Jurkat, Clone E6-1 (cell line): ENCODE results near the gene AGPAT4.
"Not testable (repeated sequence)": the region's sequence is repeated elsewhere in the genome, so short reads cannot be mapped to it uniquely, and the experiment has no call there.

Source experiments
- DNase-seq: peaks from one replicate; pipeline ENCODE4 v3.0.0-alpha.2; 2011; ENCODE audit warnings: low read depth, low spot score
- H3K4me3 ChIP-seq: 2 replicates; pipeline ENCODE4 v1.5.1; 2011; ENCODE audit warnings: mild to moderate bottlenecking, low read length, control low read depth, moderate library complexity

AGPAT4 gene

DNA sequence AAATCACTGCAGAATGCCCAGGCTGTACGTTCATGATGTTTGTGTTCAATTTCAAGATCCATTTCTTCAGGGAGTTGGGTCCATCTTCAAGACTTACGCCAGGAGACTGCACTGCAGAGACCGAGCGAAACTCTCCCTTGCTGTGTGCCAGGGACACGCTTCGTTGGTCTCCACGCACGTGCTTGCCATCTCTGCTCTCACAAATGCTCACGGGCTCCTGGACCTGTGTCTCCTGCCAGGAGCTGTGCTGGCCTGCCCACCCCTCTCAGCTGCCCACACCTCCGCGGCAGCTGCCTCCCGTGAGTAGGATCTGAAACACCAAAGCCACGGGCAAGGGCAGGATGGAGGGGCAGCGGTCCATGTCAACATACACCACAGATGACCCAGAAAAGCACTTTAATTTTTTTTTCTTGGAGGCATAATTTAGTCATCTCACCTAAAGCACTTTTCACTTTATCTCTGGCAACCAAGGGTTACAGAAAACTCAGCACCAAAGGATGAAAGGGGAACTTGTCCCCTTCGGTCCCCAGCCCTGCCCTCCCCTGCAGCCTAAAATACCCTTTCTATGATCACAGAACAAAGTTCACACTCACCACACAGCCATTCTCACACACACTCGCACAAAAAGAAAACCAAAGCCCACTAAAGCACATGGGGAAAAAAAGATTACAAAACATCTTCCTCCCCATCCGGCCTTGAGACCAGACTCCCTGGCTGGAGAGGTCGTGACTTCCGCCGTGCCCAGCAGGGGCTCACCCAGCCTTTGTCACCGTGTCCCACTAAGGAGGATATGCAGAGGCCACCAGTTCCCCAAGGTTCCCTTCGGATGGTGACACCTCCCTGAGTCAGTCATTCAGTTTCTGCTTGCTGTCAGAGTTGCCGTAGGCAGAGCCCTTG, 137.9 kb downstream of the AGPAT4 start:
- H3K4me3 ChIP-seq: no peak overlapping the region
- no peak for DNase-seq

DNA sequence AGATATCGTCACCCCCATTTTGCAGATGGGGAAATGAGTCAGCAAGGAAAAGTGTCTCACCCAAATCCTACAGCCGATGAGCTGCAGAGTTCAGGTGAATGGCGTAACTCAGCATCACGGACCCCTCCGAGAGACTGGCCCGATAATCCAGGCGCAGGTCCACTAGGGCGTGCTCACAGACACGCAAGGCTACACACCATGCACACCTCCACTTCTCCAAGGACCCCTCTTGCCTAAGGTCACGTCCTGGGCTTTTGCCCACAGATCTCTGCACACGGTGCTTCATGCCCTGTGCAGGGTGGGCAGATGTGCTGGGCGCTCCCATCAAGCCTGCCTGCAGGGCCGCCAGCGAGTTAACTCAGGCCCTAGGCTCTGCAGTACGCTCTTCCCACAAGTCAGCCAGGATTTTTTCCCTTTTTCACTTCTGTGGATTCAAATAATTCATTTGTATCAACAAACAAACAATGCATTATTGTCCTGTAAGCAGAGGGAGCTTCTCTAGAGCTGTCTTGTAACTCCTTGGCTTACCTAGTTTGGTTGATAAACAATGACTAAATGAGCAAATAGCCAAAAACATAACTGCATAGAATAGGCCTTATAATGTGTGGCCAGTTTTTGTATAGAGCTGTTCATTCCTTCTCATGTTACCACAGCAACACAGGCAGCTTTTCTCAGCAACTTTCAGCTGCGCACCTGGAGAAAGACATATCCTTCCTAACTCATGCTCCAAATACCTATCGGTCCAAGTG, 139.1 kb downstream of the AGPAT4 start:
- no peak overlapping the region for H3K4me3 ChIP-seq
- DNase-seq: no peak

DNA sequence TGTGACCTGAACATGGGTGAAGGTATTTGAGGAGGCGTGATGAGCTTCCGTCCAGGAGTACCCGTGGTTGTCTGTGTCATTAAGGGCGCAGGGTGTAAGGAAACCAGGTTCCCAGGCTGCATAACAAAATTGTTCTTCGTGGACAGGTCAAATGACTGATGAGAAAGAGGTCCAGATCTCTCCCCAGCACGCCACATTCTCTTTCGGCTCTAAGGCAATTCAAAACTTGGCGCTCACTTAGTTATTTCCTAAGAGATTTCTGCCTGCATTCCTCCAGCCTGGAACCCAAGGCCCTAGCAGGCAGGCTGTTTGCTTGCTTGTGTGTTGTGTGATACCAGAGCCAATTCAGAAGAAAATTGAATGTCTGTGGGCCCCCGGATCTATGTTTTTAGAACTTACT, 139.9 kb downstream of the AGPAT4 start:
- DNase-seq: no peak
- H3K4me3 ChIP-seq: no peak overlapping the region

DNA sequence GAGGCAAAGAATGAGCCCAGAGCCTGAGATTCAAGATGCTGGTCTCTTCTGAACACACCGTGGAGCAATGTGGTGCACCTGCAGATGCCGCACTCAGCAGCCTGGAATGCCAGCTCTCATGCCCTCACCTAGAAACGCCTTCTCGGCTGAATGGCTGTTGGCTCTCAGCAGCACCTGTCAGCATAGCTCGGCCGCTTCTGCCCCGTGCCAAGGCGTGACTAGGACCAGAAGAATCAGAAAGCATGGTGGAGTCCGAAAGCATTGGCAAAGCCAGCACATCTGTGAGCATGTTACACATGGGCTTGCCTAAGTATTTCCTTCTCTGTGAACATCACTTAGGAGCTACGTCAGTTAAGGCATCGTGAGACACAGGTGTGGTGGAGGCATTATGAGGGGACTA, 141.5 kb downstream of the AGPAT4 start:
- no peak overlapping the region for H3K4me3 ChIP-seq
- no peak for DNase-seq

DNA sequence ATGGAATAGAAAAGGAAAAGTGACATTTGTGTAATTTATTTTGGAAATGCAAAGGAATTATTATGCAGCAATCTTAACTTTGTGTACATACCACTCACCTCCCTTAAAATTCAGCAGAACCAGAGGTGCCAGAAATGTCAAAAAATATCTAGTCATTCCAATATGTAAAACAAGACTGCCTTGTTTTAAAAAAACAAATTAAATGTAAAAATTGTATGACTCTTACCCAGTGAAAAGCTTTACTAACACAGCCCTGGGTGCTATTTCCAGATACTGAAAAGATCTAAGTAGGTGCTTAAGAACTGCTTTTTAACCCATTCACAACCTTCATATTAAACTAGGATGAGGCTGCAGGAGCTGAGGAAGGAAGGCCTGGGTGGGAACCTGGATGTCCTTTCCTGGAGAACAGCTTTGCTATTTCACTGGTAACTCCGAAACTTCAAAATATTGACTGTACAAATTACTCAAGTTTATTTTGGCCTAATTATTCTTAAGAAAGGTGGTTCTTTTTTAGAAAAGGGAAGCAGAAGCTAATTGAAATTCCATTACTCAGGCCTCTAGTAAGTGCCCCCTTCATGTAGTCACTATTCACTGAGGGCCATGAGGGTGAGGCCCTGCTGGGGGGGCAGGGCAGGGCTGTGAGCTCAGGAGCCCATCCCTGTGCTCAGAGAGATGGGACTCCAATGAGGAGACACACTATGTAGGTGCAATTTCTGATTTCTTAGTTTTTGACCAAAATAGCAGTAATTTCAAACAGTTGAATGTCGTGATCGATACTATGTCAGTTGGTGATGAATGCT, 142.7 kb downstream of the AGPAT4 start:
- no peak overlapping the region for H3K4me3 ChIP-seq
- no peak for DNase-seq

DNA sequence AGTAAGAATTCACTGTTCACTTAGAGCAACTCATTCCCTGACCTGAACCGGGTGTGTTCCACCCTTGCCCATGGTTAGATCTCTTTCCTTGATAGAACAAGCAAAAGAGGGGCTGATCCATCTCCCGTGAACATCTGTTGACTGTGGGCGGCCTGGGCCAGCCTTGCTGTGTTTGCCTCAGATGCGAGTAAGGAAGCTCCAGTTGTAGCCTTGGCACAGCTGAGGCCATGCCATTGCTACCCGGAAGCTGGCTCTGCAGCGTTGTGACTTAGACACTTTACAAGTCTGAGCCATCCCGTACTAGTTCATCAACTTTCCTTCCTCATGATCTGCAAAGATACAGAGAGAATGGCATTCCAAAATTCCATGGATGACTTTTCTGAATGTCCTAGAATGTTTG, 143.3 kb downstream of the AGPAT4 start:
- no peak for DNase-seq
- no peak overlapping the region for H3K4me3 ChIP-seq

DNA sequence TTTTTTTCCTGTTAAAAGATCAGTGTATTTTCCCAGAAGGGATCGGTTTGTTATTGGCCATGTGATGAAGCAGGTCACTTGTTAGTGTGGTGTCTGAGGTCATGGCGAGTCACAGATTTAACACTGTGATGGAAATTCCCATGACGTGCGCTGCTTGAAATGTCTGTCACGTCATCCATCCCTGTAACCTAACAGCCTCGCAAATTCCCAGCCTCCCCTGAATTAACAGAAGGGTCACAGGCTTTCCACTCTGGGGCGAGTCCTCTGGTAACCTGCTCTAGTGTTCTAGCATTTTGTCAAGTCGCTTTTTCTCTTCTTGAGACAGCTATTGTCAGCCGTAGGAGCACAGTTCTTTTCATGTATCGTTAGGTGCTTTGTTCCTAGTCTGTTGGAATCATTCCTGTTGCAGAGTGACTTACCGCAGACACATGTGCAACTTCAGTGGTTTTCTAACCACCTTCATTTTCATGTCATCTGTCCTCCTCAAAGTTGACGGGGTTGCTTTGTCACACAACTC, 145.1 kb downstream of the AGPAT4 start:
- peak overlapping the region; percentile 25 for H3K4me3 ChIP-seq
- DNase-seq: peak; percentile 96

DNA sequence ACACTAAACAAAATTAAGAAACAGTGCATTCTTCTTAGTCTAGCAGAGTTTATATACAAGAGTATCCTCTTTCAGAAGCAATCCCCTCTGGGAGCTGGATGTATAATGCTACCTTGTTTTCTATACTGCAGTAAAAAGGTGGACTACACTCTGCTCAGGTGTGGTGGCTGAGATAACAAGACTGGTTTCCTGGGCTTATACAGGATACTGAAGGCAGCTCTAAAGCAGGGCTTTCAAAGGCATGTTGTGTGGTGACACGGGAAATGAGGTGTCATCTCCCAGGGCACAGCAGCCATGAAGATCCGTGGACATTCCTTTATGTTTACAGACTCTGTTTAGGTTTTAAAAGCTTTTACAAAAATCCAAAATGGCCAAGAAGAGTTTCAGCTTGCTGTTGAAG, 145.6 kb downstream of the AGPAT4 start:
- peak overlapping the region; percentile 25 for H3K4me3 ChIP-seq
- peak; percentile 75 for DNase-seq

DNA sequence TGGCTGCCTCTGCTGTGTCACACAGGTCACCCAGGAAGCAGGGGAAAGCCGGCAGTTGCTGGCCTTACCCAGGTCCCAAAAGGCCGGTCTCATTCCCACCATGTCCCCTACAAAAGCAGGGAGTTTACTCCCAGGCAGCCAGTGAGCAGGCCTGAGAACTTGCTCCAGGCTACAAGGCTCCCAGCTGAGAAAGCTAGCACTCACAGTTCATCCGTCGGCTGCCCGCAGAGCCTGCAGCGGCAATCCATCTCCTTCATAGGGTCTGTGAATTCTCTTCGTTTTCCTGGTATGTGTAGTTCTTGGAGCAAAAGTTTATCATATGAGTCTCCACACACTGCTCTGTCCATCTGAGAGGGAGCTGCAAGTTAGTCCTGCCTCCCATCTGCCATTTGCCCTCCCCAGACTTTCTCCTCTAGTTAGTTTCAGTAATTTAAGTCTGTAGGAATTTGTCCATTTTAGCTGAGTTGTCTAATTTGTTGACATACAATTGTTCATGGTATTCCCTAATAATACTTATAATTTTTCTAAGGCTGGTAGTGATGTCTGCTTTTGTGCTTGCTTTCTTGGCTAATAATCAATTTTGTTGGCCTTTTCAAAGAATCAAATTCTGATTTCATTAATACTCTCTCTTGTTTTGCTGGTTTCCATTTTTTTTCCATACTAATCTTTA, 146.7 kb downstream of the AGPAT4 start:
- H3K4me3 ChIP-seq: no peak overlapping the region
- DNase-seq: no peak

DNA sequence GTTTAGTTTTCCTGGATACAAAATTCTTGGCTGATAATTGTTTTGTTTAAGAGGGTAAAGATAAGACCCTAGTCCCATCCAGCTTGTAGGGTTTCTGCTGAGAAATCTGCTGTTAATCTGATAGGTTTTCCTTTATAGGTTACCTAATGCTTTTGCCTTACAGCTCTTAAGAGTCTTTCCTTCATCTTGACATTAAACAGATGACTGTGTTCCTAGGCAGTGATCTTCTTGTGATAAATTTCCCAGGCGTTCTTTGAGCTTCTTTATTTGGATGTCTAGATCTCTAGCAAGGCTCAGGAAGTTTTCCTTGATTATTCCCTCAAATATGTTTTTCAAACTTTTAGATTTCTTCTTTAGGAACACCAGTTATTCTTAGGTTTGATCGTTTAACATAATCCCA, 148.3 kb downstream of the AGPAT4 start:
- H3K4me3 ChIP-seq: no peak overlapping the region
- no peak for DNase-seq

DNA sequence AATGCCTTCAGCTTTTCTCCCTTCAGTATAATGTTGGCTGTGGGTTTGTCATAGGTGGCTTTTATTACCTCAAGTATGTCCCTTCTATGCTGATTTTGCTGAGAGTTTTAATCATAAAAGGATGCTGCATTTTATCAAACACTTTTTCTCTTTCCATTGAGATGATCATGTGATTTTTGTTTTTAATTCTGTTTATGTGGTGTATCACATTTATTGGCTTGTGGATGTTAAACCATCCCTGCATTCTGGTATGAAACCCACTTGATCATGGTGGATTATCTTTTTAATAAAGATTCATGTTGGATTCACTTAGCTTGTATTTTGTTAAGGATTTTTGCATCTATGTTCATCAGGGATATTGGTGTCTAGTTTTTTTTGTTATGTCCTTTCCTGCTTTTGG, 150.5 kb downstream of the AGPAT4 start:
- DNase-seq, H3K4me3 ChIP-seq: not testable (repeated sequence)

DNA sequence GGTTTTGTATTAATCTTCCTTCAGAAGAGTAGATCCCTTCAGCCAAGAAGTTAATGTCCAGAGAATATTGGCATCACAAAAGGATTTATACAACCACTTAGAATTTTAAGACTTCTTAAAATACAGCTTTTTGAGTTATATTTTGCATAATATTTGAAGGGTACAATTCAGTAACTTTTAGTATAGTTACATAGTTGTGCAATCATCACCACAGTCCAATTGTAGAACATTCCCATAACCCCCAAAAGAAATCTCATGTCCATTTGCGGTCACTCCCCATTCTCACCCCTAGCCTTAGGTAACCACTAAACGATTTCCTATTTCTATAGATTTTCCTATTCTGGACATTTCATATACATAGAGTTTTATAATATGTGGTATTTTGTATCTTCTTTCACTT, 155.9 kb downstream of the AGPAT4 start:
- no peak overlapping the region for H3K4me3 ChIP-seq
- no peak for DNase-seq

DNA sequence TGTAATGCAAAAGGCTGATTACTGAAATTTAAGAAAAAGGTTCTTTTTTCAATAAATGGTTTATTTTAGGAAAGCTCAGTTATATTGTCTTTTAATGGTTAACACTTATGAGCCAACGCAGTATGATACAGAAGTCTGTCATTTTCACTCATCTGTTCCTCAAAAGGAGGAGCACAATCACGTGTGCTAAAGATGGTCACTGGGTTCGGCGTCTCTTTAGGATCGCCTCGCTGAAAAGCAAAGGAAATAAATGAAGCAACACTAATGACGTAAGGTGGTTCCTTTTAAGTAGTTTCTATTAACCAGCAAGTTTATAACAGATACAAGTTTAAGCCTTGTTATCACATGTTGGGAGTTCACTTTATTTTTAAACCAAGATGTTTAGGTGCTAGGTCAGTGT, 156.6 kb downstream of the AGPAT4 start:
- no peak for DNase-seq
- no peak overlapping the region for H3K4me3 ChIP-seq

DNA sequence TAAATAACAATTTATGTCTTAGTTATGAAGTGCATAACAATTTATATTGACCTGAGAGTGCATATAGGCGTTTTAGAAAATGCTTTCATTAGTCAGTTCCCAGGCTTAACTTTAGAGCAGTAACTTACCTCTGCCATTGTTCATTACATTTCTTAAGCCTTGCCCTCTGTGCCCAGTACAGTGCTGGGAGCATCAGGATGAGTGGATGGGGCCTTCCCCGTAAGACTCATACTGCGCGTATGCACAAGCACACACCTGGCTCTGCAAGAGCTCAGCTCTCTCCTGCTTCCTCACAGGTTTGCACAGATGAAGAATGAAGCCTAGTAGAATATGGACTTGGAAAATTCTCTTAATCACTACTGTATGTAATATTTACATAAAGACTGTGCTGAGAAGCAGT, 157.3 kb downstream of the AGPAT4 start:
- no peak overlapping the region for H3K4me3 ChIP-seq
- no peak for DNase-seq

DNA sequence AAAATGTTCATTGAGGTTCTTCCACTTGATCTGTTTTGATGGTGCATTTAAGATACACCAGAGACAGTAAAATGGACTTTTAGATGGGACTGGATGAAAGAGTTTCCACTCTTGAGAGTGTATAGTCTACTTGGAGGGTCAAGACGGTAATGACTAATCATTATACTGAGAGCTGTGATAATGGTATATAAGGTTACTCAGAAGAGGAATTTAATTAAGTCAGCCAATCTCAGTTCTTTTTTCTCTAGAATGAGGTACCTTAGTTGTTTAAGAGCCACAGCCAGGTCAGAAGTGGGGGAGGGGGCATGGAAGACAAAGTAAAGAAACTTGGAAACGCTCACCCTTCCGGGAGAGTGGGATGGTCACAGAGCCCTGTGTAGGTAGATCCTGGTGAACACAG, 158.4 kb downstream of the AGPAT4 start:
- H3K4me3 ChIP-seq: no peak overlapping the region
- DNase-seq: no peak

DNA sequence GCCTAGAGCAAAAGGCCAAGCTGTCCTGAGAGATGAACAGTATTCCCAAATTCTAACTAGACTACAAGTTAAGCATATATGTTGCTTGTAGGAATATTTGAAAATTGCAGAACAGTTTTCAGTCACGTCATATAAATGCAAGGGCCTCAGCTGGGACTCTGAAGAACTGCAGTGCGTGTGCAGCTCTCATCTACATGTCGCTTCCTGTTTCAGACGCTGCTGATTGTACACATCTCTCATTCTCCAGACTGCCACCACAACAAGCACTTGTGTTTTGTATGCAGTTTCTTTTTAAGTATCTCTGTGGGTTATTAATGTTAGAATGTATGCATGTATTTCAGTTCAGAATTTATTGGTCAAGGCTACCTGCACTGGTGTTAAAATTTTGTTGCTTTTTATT, 162.6 kb downstream of the AGPAT4 start:
- H3K4me3 ChIP-seq: no peak overlapping the region
- peak; percentile 65 for DNase-seq

DNA sequence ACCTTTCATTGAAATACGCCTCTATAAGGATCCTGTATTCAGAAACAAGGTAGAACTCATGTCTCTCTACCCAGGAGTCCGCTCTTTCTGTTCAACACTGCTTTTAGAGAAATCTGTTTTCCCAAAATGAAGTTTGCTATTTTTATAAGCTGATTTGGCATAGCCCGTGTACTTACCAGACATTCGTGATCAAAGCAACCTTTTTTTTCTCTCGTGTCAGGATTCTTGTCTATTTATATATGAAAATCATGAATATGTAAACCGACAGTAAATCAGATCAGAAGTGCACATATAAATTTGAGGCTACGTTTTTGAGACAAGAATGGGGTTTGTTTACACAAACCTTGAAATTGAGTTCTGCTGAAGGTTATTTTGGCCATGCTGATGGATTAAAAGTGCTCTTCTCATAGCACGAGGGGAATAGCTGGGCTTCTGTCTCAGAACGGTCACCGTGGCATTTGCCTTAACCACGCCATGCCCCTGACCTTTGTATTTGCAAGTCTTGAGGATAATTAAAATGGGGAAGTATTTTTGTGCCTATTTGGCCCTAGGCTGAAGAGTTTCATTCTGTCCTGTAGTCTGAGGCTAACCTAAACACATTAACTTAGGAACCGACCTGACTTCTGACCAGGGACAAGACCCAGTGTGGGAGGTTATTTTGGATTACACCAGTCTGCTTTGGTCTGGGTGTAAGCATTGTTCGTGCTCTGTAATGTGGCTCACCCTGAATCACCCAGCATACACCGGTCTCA, 163.7 kb downstream of the AGPAT4 start:
- H3K4me3 ChIP-seq: no peak overlapping the region
- no peak for DNase-seq

DNA sequence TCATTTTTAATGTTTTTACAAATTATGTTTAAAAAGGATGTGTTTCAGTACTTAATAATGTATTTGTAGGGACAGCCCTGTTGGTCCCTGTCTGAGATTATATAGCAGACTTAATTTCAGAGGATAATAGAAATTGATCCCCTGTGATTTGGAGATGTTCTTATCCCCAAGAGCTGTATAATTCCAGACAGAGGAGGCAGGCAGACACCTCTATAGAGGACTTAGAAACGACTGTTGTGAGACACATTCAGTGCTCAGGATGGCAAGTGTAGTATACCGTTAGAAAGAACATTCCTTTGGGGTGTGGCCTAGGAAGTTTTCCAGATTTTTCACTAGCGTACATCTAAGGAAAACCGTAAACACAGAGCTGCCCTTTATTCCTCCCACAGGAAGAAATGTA, 164.5 kb downstream of the AGPAT4 start:
- no peak overlapping the region for H3K4me3 ChIP-seq
- no peak for DNase-seq
